ENCODE measurements around the gene FFAR1.

GRCh38 chr19:35360880-35361420, 13.2 kb downstream of the FFAR1 start:
- TF ChIP-seq, protein P1, sequence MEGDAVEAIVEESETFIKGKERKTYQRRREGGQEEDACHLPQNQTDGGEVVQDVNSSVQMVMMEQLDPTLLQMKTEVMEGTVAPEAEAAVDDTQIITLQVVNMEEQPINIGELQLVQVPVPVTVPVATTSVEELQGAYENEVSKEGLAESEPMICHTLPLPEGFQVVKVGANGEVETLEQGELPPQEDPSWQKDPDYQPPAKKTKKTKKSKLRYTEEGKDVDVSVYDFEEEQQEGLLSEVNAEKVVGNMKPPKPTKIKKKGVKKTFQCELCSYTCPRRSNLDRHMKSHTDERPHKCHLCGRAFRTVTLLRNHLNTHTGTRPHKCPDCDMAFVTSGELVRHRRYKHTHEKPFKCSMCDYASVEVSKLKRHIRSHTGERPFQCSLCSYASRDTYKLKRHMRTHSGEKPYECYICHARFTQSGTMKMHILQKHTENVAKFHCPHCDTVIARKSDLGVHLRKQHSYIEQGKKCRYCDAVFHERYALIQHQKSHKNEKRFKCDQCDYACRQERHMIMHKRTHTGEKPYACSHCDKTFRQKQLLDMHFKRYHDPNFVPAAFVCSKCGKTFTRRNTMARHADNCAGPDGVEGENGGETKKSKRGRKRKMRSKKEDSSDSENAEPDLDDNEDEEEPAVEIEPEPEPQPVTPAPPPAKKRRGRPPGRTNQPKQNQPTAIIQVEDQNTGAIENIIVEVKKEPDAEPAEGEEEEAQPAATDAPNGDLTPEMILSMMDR (IDR thresholded peaks at IDR 0.05; ENCODE audit: borderline replicate concordance, extremely low read depth, low read length, poor library complexity, severe bottlenecking): no peak
- TF ChIP-seq EZH2 (IDR thresholded peaks at IDR 0.05; ENCODE audit: borderline replicate concordance, low read depth, low read length, severe bottlenecking): no peak

Data from DND-41 (cell line).